Upper lobe of left lung (tissue), 4 donors: ENCODE measurements around the gene RBM34.

Experiments used
- CTCF ChIP-seq, 6 experiments: fragments of 450-650 bp in 4 of 6; fragments of 200-600 bp in 2 of 6; sonication (generic) in 2 of 6; IDR thresholded peaks; one replicate each; pipeline ENCODE4 v1.5.1; 2016 to 2019; ENCODE audit warnings: antibody characterized with exemption in 6 of 6
- POLR2A ChIP-seq, 4 donors: fragments of 450-650 bp; IDR thresholded peaks; one replicate each; pipeline ENCODE4 v1.5.1; 2016 to 2017; ENCODE audit warnings: antibody characterized with exemption in 4 of 4, mild to moderate bottlenecking in 2 of 4
- POLR2AphosphoS5 ChIP-seq, 2 donors: sonication (generic); formaldehyde crosslinking; IDR thresholded peaks; one replicate each; pipeline ENCODE4 v1.5.1; 2017; ENCODE audit warnings: antibody characterized with exemption in 2 of 2

- TF ChIP-seq CTCF (IDR thresholded peaks at IDR 0.05) (no peak), POLR2AphosphoS5 (IDR thresholded peaks at IDR 0.05) (no peak), POLR2A (IDR thresholded peaks at IDR 0.05) (no peak)
Measured at GRCh38 chr1:235142991-235143390, 18.1 kb downstream of the RBM34 start.
